ENCODE measurements around the gene MBNL1. TPM values are rescaled to one million over a fixed set of nuclear protein-coding genes. Genes with fewer than 3 reads are reported as not detected.

The MBNL1 gene
- total RNA-seq, 1 experiment from 2014 or later, result 140 TPM

DNA sequence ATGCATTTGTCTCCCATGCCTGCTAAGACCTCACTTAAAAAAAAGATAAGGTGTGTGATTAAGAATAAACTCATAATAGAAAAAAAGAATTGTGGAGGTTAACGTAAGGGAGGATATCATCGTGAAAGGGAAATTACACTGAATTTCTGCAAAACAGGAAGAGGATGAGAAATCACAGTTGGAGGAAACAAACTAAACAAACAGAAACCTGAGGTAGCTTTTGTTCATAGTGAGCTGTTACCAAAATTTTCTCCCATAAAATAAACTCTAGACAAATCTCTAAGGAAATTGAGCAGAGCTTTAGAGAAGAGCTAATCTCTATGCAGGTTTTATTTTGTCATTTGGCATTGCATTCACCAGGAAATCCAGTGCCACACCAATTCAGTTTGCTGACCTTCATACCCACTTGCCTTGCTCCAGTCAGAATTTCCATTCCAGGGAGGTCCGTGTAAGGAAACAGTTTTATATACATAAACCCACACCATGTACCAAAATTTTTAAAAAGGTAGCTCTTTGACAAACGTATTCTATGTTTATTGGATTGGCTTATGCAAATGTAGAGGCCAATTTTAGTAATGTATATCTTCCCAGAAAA is 231.2 kb downstream of the MBNL1 start:
- POLR2A ChIA-PET, result no interaction called here
- H3K4me1 ChIP-seq (ENCODE audit: control insufficient read depth, insufficient read depth, low read length), result no peaks in the 10 kb centered on the region
- no peaks in the 10 kb centered on the region for H3K9me3 ChIP-seq (ENCODE audit: control insufficient read depth, insufficient read depth, low read depth, low read length)
- no peak for DNase-seq (ENCODE audit: low read depth, low spot score)
- TF ChIP-seq SIN3A (IDR thresholded peaks at IDR 0.05; ENCODE audit: borderline replicate concordance, insufficient read depth, low read depth, low read length) (no peak), POLR2AphosphoS5 (IDR thresholded peaks at IDR 0.05; ENCODE audit: low read depth, low read length) (no peak), TCF7L2 (IDR thresholded peaks at IDR 0.05; ENCODE audit: low read depth, low read length) (no peak)
- TF ChIP-seq, protein P1, sequence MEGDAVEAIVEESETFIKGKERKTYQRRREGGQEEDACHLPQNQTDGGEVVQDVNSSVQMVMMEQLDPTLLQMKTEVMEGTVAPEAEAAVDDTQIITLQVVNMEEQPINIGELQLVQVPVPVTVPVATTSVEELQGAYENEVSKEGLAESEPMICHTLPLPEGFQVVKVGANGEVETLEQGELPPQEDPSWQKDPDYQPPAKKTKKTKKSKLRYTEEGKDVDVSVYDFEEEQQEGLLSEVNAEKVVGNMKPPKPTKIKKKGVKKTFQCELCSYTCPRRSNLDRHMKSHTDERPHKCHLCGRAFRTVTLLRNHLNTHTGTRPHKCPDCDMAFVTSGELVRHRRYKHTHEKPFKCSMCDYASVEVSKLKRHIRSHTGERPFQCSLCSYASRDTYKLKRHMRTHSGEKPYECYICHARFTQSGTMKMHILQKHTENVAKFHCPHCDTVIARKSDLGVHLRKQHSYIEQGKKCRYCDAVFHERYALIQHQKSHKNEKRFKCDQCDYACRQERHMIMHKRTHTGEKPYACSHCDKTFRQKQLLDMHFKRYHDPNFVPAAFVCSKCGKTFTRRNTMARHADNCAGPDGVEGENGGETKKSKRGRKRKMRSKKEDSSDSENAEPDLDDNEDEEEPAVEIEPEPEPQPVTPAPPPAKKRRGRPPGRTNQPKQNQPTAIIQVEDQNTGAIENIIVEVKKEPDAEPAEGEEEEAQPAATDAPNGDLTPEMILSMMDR (IDR thresholded peaks at IDR 0.05), result no peak
- TF ChIP-seq, protein P2, sequence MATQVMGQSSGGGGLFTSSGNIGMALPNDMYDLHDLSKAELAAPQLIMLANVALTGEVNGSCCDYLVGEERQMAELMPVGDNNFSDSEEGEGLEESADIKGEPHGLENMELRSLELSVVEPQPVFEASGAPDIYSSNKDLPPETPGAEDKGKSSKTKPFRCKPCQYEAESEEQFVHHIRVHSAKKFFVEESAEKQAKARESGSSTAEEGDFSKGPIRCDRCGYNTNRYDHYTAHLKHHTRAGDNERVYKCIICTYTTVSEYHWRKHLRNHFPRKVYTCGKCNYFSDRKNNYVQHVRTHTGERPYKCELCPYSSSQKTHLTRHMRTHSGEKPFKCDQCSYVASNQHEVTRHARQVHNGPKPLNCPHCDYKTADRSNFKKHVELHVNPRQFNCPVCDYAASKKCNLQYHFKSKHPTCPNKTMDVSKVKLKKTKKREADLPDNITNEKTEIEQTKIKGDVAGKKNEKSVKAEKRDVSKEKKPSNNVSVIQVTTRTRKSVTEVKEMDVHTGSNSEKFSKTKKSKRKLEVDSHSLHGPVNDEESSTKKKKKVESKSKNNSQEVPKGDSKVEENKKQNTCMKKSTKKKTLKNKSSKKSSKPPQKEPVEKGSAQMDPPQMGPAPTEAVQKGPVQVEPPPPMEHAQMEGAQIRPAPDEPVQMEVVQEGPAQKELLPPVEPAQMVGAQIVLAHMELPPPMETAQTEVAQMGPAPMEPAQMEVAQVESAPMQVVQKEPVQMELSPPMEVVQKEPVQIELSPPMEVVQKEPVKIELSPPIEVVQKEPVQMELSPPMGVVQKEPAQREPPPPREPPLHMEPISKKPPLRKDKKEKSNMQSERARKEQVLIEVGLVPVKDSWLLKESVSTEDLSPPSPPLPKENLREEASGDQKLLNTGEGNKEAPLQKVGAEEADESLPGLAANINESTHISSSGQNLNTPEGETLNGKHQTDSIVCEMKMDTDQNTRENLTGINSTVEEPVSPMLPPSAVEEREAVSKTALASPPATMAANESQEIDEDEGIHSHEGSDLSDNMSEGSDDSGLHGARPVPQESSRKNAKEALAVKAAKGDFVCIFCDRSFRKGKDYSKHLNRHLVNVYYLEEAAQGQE (IDR thresholded peaks at IDR 0.05; ENCODE audit: insufficient read depth in 1 of 2, low read depth in 2 of 2, low read length in 1 of 2), result no peak
- in situ Hi-C loops (cut with HindIII; ENCODE audit: low pct_unique_long_range_greater_than_20kb, low sequenced_read_pairs) (no loop called here), intact Hi-C loops (cut with micrococcal nuclease; ENCODE audit: unreplicated experiment) (no loop called here)
- H3K4me3 ChIP-seq (ENCODE audit: low read depth in 2 of 2, low read length in 2 of 2), result no peak overlapping the region
- no peaks in the 10 kb centered on the region for H3K36me3 ChIP-seq (ENCODE audit: control insufficient read depth, insufficient read depth, low read length)
- CTCF ChIA-PET, result no interaction called here
- no TSS peak for BruUV-seq (replicated peaks)
- H3K27me3 ChIP-seq (ENCODE audit: control insufficient read depth, insufficient read depth, low read length), result no peaks in the 10 kb centered on the region
- ATAC-seq, result no peak
- H3K27ac ChIP-seq (ENCODE audit: low read length), result no peak overlapping the region

DNA sequence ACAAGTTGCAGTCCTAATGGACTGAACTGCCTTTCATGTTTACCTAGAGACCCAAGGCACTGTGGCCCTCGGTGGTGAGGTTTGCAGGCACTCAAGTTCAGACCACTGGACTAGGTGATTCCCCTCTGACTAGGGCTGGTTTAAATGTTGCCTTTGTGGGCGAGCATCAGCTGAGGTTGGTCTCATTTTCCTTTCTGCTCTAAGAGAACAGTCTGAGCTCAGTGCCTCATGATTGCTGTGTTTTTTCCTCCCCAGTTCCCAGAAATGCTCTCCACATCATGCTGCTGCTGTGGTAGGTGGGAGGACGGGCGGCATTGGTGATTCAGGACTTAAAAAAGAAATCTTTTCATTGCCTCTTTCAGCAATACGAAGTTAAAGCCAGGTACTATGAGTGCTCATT is 237.2 kb downstream of the MBNL1 start:
- TF ChIP-seq, protein P2 (IDR thresholded peaks at IDR 0.05; ENCODE audit: insufficient read depth in 1 of 2, low read depth in 2 of 2, low read length in 1 of 2), result no peak
- TF ChIP-seq POLR2AphosphoS5 (IDR thresholded peaks at IDR 0.05; ENCODE audit: low read depth, low read length) (no peak), TCF7L2 (IDR thresholded peaks at IDR 0.05; ENCODE audit: low read depth, low read length) (no peak), SIN3A (IDR thresholded peaks at IDR 0.05; ENCODE audit: borderline replicate concordance, insufficient read depth, low read depth, low read length) (no peak)
- TF ChIP-seq, protein P1 (IDR thresholded peaks at IDR 0.05), result no peak
- no peak for ATAC-seq
- Histone ChIP-seq H3K27me3 (ENCODE audit: control insufficient read depth, insufficient read depth, low read length) (peaks cover 3% of the 10 kb centered on the region; the same call in 1 of the 2 replicates), H3K9me3 (ENCODE audit: control insufficient read depth, insufficient read depth, low read depth, low read length) (no peaks in the 10 kb centered on the region), H3K4me3 (ENCODE audit: low read depth in 2 of 2, low read length in 2 of 2) (no peak overlapping the region), H3K36me3 (ENCODE audit: control insufficient read depth, insufficient read depth, low read length) (no peaks in the 10 kb centered on the region), H3K4me1 (ENCODE audit: control insufficient read depth, insufficient read depth, low read length) (no peaks in the 10 kb centered on the region), H3K27ac (ENCODE audit: low read length) (no peak overlapping the region)
- in situ Hi-C loops (cut with HindIII; ENCODE audit: low pct_unique_long_range_greater_than_20kb, low sequenced_read_pairs), result no loop called here
- POLR2A ChIA-PET, result no interaction called here
- DNase-seq (ENCODE audit: low read depth, low spot score), result no peak
- intact Hi-C loops (cut with micrococcal nuclease; ENCODE audit: unreplicated experiment), result no loop called here
- CTCF ChIA-PET, result no interaction called here
- no TSS peak for BruUV-seq (replicated peaks)

Data from Panc1 (cell line).